Adrenal gland (tissue), 5 donors: ENCODE results near the gene LPP.

Experiments
- POLR2A ChIP-seq, 2 donors: fragments of 450-650 bp; IDR thresholded peaks; one replicate each; pipeline ENCODE4 v1.6.1; 2017; ENCODE audit warnings: antibody characterized with exemption in 2 of 2, mild to moderate bottlenecking in 2 of 2, moderate library complexity in 1 of 2
- TF ChIP-seq, protein P1 (sequence below), 6 experiments: fragments of 450-650 bp in 4 of 6; fragments of 200-600 bp in 2 of 6; sonication (generic) in 1 of 6; IDR thresholded peaks; 1 replicate in 5 of 6; 2 replicates in 1 of 6; pipeline versions ENCODE4 v1.5.1 to v1.8.0; 2016 to 2021; ENCODE audit warnings: antibody characterized with exemption in 6 of 6, mild to moderate bottlenecking in 2 of 6, moderate library complexity in 1 of 6
- donor health status: DM: no; HTN: no; CAD: no.

DNA sequence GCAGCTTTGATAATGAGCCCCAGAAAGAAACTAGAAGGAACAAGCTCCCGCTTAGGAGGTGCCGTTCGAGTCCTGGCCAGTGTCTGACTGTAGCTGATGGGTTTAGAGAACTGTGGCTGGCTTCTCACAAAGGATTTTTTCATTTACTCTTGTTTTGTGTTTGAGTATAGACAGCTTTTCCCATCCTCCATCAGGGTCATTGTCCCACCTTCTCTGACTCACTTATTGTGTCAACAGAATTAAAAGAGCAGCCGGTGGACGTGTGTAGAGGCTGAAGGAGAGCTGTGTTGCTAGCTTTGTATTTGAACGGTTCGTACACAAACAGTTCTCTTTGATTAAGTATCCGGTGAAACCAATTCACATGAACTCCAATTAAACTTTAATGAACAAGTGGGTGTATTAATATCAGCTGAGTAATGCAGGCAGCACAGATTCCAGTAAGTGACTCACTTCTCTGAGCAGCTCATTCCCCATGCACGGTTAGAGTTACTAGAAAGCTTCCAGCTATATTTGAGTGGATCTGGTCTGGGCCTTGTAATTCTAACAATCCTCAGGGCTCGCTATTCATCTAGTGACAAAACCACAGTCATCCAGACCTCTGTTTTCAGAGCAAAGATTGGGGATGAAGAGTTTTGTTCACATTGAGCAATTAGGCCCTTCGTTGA lies 141.0 kb downstream of the LPP start:
- TF ChIP-seq, protein P1, sequence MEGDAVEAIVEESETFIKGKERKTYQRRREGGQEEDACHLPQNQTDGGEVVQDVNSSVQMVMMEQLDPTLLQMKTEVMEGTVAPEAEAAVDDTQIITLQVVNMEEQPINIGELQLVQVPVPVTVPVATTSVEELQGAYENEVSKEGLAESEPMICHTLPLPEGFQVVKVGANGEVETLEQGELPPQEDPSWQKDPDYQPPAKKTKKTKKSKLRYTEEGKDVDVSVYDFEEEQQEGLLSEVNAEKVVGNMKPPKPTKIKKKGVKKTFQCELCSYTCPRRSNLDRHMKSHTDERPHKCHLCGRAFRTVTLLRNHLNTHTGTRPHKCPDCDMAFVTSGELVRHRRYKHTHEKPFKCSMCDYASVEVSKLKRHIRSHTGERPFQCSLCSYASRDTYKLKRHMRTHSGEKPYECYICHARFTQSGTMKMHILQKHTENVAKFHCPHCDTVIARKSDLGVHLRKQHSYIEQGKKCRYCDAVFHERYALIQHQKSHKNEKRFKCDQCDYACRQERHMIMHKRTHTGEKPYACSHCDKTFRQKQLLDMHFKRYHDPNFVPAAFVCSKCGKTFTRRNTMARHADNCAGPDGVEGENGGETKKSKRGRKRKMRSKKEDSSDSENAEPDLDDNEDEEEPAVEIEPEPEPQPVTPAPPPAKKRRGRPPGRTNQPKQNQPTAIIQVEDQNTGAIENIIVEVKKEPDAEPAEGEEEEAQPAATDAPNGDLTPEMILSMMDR (IDR thresholded peaks at IDR 0.05), result no peak
- TF ChIP-seq POLR2A (IDR thresholded peaks at IDR 0.05), result peak in 1 of 2 donors; percentile 42
